HepG2 (cell line): ENCODE measurements around the gene GAB3. TPM values are rescaled to one million over a fixed set of nuclear protein-coding genes. Genes with fewer than 3 reads are reported as not detected.

Source experiments
- ATAC-seq: fragments of 200-7000 bp; cut with Tn5 transposase; 3 replicates; pipeline ENCODE4 v1.9.1; 2020; ENCODE audit warnings: mild to moderate bottlenecking, moderate library complexity
- BruUV-seq: library from RNA; stranded (reverse); fragments of 400-500 nt; replicated peaks from 2 replicates; lab custom pipeline; 2021; lab: Mats Ljungman, UMichigan
- CTCF ChIA-PET: fragments of 300-600 bp; formaldehyde crosslinking; extraction: SDS; loops from one replicate; lab custom pipeline; 2021; ENCODE audit warnings: low total read pairs, inconsistent platforms, low intra/inter-chr PET ratio; lab: Yijun Ruan, JAX
- POLR2A ChIA-PET: fragments of 350-600 bp; sonication (Branson Sonifier 250); formaldehyde crosslinking; loops from one replicate; lab custom pipeline; 2020; ENCODE audit warnings: antibody characterized with exemption, inconsistent platforms; lab: Yijun Ruan, JAX
- DNase-seq: peaks from one replicate; pipeline ENCODE4 v3.0.0-alpha.2; 2015; ENCODE audit warnings: low spot score
- FAIRE-seq: peaks from 3 replicates; lab custom pipeline; 2011; peaks lifted over from hg19 to GRCh38; lab: Jason Lieb, UNC
- H2AFZ ChIP-seq: one replicate; pipeline ENCODE4 v1.6.1; 2011; ENCODE audit warnings: low read length, inconsistent platforms
- H3K27ac ChIP-seq: fragments of 300-600 bp; 3 replicates; pipeline ENCODE4 v1.8.0; 2011; ENCODE audit warnings: mixed run types, mild to moderate bottlenecking, mixed read lengths, low read length, inconsistent platforms; ENCODE audit not compliant: insufficient read depth; ENCODE audit errors: extremely low read length
- H3K27me3 ChIP-seq, 2 experiments: fragments of 200-600 bp in 1 of 2; 2 replicates in 1 of 2; 3 replicates in 1 of 2; pipeline versions ENCODE4 v1.6.0 to v1.8.0; 2011; ENCODE audit warnings: low read length in 2 of 2, mild to moderate bottlenecking in 2 of 2, moderate library complexity in 2 of 2, inconsistent platforms in 1 of 2; ENCODE audit not compliant: insufficient read depth in 2 of 2, control insufficient read depth in 1 of 2
- H3K36me3 ChIP-seq, 2 experiments: fragments of 200-600 bp in 1 of 2; replicated peaks in 1 of 2; 2 replicates in 1 of 2; 3 replicates in 1 of 2; pipeline versions ENCODE4 v1.5.1 to v1.8.0; 2011; ENCODE audit warnings: low read length in 2 of 2, inconsistent platforms in 1 of 2; ENCODE audit not compliant: insufficient read depth in 2 of 2, control insufficient read depth in 1 of 2
- H3K4me1 ChIP-seq: 2 replicates; pipeline ENCODE4 v1.5.1; 2012; ENCODE audit warnings: low read length, inconsistent platforms; ENCODE audit not compliant: insufficient read depth
- H3K4me2 ChIP-seq: 2 replicates; pipeline ENCODE4 v1.6.0; 2011; ENCODE audit warnings: low read depth, low read length, inconsistent platforms
- H3K4me3 ChIP-seq, 3 experiments: fragments of 200-600 bp in 1 of 3; sonication (generic), shearing (Covaris generic) in 1 of 3; replicated peaks in 1 of 3; 2 replicates each; pipeline ENCODE4 v1.5.1; 2011 to 2016; ENCODE audit warnings: low read length in 3 of 3, inconsistent platforms in 2 of 3, low read depth in 2 of 3, mild to moderate bottlenecking in 2 of 3, control low read depth in 1 of 3, mixed read lengths in 1 of 3; ENCODE audit not compliant: insufficient read depth in 1 of 3
- H3K79me2 ChIP-seq: one replicate; pipeline ENCODE4 v1.6.1; 2011; ENCODE audit warnings: low read length, inconsistent platforms; ENCODE audit not compliant: insufficient read depth
- H3K9ac ChIP-seq: 2 replicates; pipeline ENCODE4 v1.6.0; 2011; ENCODE audit warnings: mild to moderate bottlenecking, low read depth, low read length, inconsistent platforms; ENCODE audit not compliant: insufficient read depth
- H3K9me3 ChIP-seq: 2 replicates; pipeline ENCODE4 v1.5.1; 2012; ENCODE audit warnings: mild to moderate bottlenecking, low read length
- H4K20me1 ChIP-seq: 2 replicates; pipeline ENCODE4 v1.6.0; 2011; ENCODE audit warnings: inconsistent platforms, mild to moderate bottlenecking, low read length, moderate library complexity; ENCODE audit not compliant: insufficient read depth
- ARID2 ChIP-seq: sonication (generic); formaldehyde crosslinking; IDR thresholded peaks from 2 replicates; pipeline ENCODE4 v1.8.1; 2022; ENCODE audit warnings: mild to moderate bottlenecking, missing genetic modification reagents, borderline replicate concordance
- ELF4 ChIP-seq: sonication (generic); formaldehyde crosslinking; IDR thresholded peaks from 2 replicates; pipeline ENCODE4 v1.5.0; 2020; ENCODE audit warnings: missing genetic modification reagents, mild to moderate bottlenecking, moderate library complexity, borderline replicate concordance
- FLYWCH1 ChIP-seq: sonication (generic); formaldehyde crosslinking; IDR thresholded peaks from 2 replicates; pipeline ENCODE4 v1.8.1; 2023; ENCODE audit warnings: mild to moderate bottlenecking, missing genetic modification reagents
- GRHL1 ChIP-seq: sonication (generic); formaldehyde crosslinking; conservative IDR thresholded peaks from 2 replicates; pipeline ENCODE4 v1.8.0; 2022; ENCODE audit warnings: missing genetic modification reagents
- HDAC6 ChIP-seq: fragments of 200-600 bp; sonication (generic); IDR thresholded peaks from 2 replicates; pipeline ENCODE4 v1.7.0; 2017; ENCODE audit warnings: mild to moderate bottlenecking, antibody characterized with exemption, low read length, low read depth
- MAFK ChIP-seq, 2 experiments: IDR thresholded peaks in 1 of 2; conservative IDR thresholded peaks in 1 of 2; 2 replicates each; pipeline ENCODE4 v1.6.1; 2011; ENCODE audit warnings: improper control_type of control experiment in 2 of 2, low read length in 2 of 2
- ONECUT2 ChIP-seq: sonication (generic); formaldehyde crosslinking; IDR thresholded peaks from 2 replicates; pipeline ENCODE4 v1.4.0; 2020; ENCODE audit warnings: missing genetic modification reagents
- ZNF597 ChIP-seq: sonication (generic); formaldehyde crosslinking; IDR thresholded peaks from 2 replicates; pipeline ENCODE4 v1.5.0; 2020; ENCODE audit warnings: missing genetic modification reagents
- ZNF691 ChIP-seq: sonication (generic); formaldehyde crosslinking; IDR thresholded peaks from 2 replicates; pipeline ENCODE4 v1.4.0; 2020; ENCODE audit warnings: missing genetic modification reagents, low read depth, mild to moderate bottlenecking, borderline replicate concordance
- WGBS: methylation state at CpG from one replicate; pipeline ENCODE4 v1.1.6; 2017; ENCODE audit warnings: low lambda C conversion rate; 5-methylcytosine and 5-hydroxymethylcytosine counted together
- in situ Hi-C: cut with HindIII; loops from 2 replicates; pipeline ENCODE4 v1.10.0; 2017; ENCODE audit warnings: low pct_unique_long_range_greater_than_20kb; ENCODE audit not compliant: extremely low pct_ligation_motif_present
- intact Hi-C: fragments of 100-400 bp; cut with micrococcal nuclease; formaldehyde crosslinking; loops from one replicate; pipeline ENCODE4 v1.10.0; 2022; ENCODE audit not compliant: unreplicated experiment
- polyA plus RNA-seq, 8 experiments: library from polyadenylated mRNA; depleted of rRNA in 3 of 8; stranded (reverse) in 7 of 8; unstranded in 1 of 8; fragments of >200 nt; fragmentation: Illumina TruSeq in 4 of 8; extraction: Trizol in 4 of 8; gene quantifications; 2 replicates each; pipeline versions ENCODE4 v1.2.1 to v1.2.3, GENCODE V29; 2011 to 2016; ENCODE audit warnings: low read depth in 4 of 8, missing spikeins in 1 of 8, mixed read lengths in 1 of 8; ENCODE audit not compliant: insufficient read depth in 1 of 8
- total RNA-seq, 5 experiments: library from RNA; depleted of rRNA; stranded (reverse); fragments of >200 nt; fragmentation: Illumina TruSeq; extraction: Trizol; gene quantifications; 2 replicates each; pipeline ENCODE4 v1.2.3, GENCODE V29; 2016; ENCODE audit warnings: low read depth in 1 of 5

Gene GAB3
- total and polyA plus RNA-seq, 2 of the 13 experiments (the other 11 are each of a cell fraction or from before 2014, with no cell fraction given) = not detected

GRCh38 chrX:154727418-154727817, 23.5 kb downstream of the GAB3 start (continued):
- no peak for TF ChIP-seq ARID2 (CRISPR knock-in tag)
- TF ChIP-seq ONECUT2 (CRISPR knock-in tag) = no peak
- no peak for TF ChIP-seq ELF4 (CRISPR knock-in tag)
- TF ChIP-seq ZNF691 = no peak
- TF ChIP-seq HDAC6 = no peak
- TF ChIP-seq ZNF597 (CRISPR knock-in tag) = no peak
- TF ChIP-seq GRHL1 (CRISPR knock-in tag) = no peak
- TF ChIP-seq, all 625 proteins: peak for 0

- no peaks in the 10 kb centered on the region for H3K36me3 ChIP-seq
- no peaks in the 10 kb centered on the region for H3K4me1 ChIP-seq
- H4K20me1 ChIP-seq = no peaks in the 10 kb centered on the region
- ChIA-PET POLR2A (no interaction called here), CTCF (no interaction called here)
- no TSS peak for BruUV-seq
- no peaks in the 10 kb centered on the region for H3K9me3 ChIP-seq
- in situ Hi-C loops = no loop called here
- no peak for ATAC-seq
- DNase-seq = no peak
- no peak overlapping the region for H3K4me3 ChIP-seq
- H3K9ac ChIP-seq = no peak overlapping the region
- WGBS = 50% methylated on average over 2 of the region's 2 CpGs
- H3K79me2 ChIP-seq = no peaks in the 10 kb centered on the region
- intact Hi-C loops = no loop called here
- no peaks in the 10 kb centered on the region for H3K27me3 ChIP-seq
- FAIRE-seq = peak; percentile 15
- no peak overlapping the region for H2AFZ ChIP-seq
- H3K4me2 ChIP-seq = no peak overlapping the region
- TF ChIP-seq MAFK (conservative IDR thresholded peaks at IDR 0.05 in 1 of 2, IDR thresholded peaks at IDR 0.05 in 1 of 2; ENCODE audit: low read length in 2 of 2) (peak; percentile 4 to 54; a peak in 2 of 4 replicates), FLYWCH1 (CRISPR knock-in tag) (no peak)
- H3K27ac ChIP-seq = no peak overlapping the region
Measured at GRCh38 chrX:154724993-154725756, 25.7 kb downstream of the GAB3 start.
